ENCODE results near the gene AADACL4. TPM values are rescaled to one million over a fixed set of nuclear protein-coding genes. Genes with fewer than 3 reads are reported as not detected.

AADACL4 gene
- total RNA-seq, 1 donor from 2014 or later, result not detected

DNA sequence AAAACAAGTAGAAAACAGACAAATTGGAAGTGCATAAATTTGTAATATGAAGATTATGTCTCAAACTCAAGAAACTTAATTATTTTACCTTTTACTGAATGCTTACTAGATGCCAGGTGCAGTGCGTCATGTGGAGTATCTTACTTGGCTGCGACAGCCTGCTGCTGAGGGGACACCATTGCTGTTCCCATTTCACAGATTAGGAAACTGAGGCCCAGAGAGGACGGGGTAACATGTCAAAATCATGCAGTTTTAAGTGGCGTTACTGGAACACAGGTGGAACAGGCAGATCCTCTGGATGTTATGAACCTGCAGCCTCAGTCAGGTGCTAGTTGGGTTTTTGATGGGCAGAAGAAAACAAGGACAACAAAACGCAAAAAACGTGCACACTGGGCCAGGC is 18.6 kb upstream of the AADACL4 start:
- H3K4me3 Mint-ChIP-seq (ENCODE audit: unreplicated experiment), result no peak overlapping the region
- TF ChIP-seq, protein P1, sequence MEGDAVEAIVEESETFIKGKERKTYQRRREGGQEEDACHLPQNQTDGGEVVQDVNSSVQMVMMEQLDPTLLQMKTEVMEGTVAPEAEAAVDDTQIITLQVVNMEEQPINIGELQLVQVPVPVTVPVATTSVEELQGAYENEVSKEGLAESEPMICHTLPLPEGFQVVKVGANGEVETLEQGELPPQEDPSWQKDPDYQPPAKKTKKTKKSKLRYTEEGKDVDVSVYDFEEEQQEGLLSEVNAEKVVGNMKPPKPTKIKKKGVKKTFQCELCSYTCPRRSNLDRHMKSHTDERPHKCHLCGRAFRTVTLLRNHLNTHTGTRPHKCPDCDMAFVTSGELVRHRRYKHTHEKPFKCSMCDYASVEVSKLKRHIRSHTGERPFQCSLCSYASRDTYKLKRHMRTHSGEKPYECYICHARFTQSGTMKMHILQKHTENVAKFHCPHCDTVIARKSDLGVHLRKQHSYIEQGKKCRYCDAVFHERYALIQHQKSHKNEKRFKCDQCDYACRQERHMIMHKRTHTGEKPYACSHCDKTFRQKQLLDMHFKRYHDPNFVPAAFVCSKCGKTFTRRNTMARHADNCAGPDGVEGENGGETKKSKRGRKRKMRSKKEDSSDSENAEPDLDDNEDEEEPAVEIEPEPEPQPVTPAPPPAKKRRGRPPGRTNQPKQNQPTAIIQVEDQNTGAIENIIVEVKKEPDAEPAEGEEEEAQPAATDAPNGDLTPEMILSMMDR (IDR thresholded peaks at IDR 0.05), result no peak
- H3K27ac Mint-ChIP-seq (ENCODE audit: unreplicated experiment), result no peak overlapping the region
- peaks cover 32% of the 10 kb centered on the region for H3K4me1 Mint-ChIP-seq (ENCODE audit: low read depth)
- peak; percentile 4 for DNase-seq (ENCODE audit: low spot score)
- no peaks in the 10 kb centered on the region for H3K36me3 Mint-ChIP-seq (ENCODE audit: low read depth)
- peaks cover 12% of the 10 kb centered on the region for H3K27me3 Mint-ChIP-seq (ENCODE audit: low read depth)
- no peaks in the 10 kb centered on the region for H3K9me3 Mint-ChIP-seq (ENCODE audit: low read depth)

DNA sequence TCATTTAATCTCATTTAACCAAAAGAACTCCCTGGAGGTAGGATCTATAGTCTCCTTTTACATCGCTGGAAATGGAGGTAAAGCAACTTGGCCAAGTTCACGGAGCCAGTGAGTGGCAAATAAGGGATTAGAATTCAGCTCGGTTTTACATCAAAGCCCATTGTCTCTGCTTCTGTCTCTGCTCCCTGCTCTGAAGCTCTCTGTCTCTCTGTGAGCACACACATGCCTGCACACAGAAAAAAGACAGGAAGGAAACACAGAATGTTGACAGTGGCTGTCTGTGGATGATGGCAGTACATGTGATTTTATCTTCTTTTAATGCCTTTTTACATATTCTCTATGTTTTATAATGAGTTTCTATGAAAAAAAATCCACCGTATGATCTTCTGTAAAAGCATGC is 17.0 kb upstream of the AADACL4 start:
- peaks cover 19% of the 10 kb centered on the region for H3K4me1 Mint-ChIP-seq (ENCODE audit: low read depth)
- no peaks in the 10 kb centered on the region for H3K9me3 Mint-ChIP-seq (ENCODE audit: low read depth)
- no peak overlapping the region for H3K27ac Mint-ChIP-seq (ENCODE audit: unreplicated experiment)
- H3K27me3 Mint-ChIP-seq (ENCODE audit: low read depth), result peaks cover 14% of the 10 kb centered on the region
- H3K36me3 Mint-ChIP-seq (ENCODE audit: low read depth), result no peaks in the 10 kb centered on the region
- no peak for DNase-seq (ENCODE audit: low spot score)
- TF ChIP-seq, protein P1 (IDR thresholded peaks at IDR 0.05), result no peak
- no peak overlapping the region for H3K4me3 Mint-ChIP-seq (ENCODE audit: unreplicated experiment)

DNA sequence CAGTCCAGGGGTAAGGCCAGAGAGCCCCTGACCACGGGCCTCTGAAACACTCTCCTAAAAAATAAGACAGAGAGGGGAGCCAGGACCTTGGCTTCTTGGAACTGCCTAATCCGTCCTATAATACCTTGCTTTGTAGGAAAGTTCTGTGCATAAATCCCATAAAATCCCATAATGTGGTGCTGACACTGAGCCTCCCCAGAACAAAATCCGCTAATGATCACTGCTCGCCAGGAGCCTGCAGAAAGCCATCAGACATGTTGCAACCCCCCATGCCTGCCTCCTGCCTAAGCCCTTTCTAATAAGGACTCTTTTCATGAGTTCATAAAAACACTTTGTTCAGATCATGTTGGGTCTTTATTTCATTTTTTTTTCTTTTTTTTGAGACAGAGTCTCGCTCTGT is 16.6 kb upstream of the AADACL4 start:
- peaks cover 14% of the 10 kb centered on the region for H3K27me3 Mint-ChIP-seq (ENCODE audit: low read depth)

DNA sequence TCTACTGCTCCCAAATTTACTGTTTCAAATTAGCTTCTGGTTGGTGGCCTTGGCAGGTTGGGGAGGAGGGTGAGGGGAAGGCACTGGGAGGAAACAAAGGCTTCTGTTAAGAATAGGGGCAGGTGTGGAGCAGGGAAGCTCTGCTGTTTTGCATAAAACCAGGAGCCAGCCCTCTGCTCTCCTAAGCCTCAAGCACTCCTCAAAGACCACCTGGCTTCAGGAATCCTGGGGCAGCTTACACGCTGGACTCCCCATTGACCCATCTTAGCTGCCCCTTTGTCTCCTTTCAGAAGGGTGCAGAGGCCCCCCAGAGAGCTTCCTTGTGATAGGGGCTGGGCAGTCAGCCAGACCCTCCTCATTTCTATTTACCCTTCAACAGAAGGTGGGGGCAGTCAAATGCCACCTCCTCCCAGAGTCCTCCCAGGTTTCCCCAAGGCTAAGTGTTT is 14.4 kb upstream of the AADACL4 start:
- DNase-seq (ENCODE audit: low spot score), result peak; percentile 26
- H3K27ac Mint-ChIP-seq (ENCODE audit: unreplicated experiment), result no peak overlapping the region
- H3K9me3 Mint-ChIP-seq (ENCODE audit: low read depth), result no peaks in the 10 kb centered on the region
- TF ChIP-seq, protein P1 (IDR thresholded peaks at IDR 0.05), result no peak
- H3K4me1 Mint-ChIP-seq (ENCODE audit: low read depth), result peaks cover 7% of the 10 kb centered on the region
- H3K36me3 Mint-ChIP-seq (ENCODE audit: low read depth), result no peaks in the 10 kb centered on the region
- no peak overlapping the region for H3K4me3 Mint-ChIP-seq (ENCODE audit: unreplicated experiment)
- peaks cover 14% of the 10 kb centered on the region for H3K27me3 Mint-ChIP-seq (ENCODE audit: low read depth)

More for the DNA sequence above, 16.6 kb upstream of the AADACL4 start:
- TF ChIP-seq, protein P1 (IDR thresholded peaks at IDR 0.05), result no peak
- DNase-seq (ENCODE audit: low spot score), result peak; percentile 11
- Mint-ChIP-seq H3K36me3 (ENCODE audit: low read depth) (no peaks in the 10 kb centered on the region), H3K9me3 (ENCODE audit: low read depth) (no peaks in the 10 kb centered on the region), H3K4me3 (ENCODE audit: unreplicated experiment) (no peak overlapping the region), H3K27ac (ENCODE audit: unreplicated experiment) (no peak overlapping the region), H3K4me1 (ENCODE audit: low read depth) (peaks cover 15% of the 10 kb centered on the region)

DNA sequence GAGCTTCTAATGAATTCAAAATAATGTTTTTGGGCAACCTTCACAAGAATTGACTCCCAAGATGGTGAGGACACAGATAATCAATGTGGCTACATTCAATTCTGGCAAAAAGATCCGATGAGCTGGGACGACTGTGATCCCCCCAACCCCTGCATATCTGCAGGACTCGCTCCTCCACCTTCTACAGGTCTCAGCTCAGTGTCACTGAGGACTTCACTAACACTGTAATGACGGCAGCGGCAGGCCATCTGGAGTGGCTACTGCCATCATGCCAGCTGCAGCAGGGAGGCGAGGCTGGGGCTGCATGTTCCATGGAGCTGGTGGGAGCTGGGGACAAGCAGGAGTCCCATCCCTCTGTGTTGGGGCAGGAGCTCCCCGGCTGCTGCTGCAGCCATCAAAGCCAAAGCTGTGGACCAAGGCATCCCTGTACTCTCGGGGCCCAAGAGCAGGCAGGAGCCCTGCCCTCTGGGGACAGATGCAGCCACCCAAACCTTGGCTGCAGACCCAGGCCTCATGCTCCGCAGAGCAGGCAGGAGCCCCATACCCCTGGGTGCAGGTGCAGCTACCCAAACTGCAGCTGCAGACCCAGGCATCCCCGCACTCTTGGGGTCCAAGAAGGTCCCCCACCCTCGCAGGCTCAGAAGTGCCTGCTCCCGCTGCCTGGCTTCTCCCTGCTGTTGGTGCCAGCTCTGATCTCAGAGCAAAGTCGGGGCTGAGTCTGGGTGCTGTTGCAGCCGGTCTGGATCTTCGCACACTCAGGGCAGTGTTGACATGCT is 13.7 kb upstream of the AADACL4 start:
- Mint-ChIP-seq H3K9me3 (ENCODE audit: low read depth) (no peaks in the 10 kb centered on the region), H3K27me3 (ENCODE audit: low read depth) (peaks cover 13% of the 10 kb centered on the region), H3K4me3 (ENCODE audit: unreplicated experiment) (no peak overlapping the region), H3K36me3 (ENCODE audit: low read depth) (no peaks in the 10 kb centered on the region), H3K27ac (ENCODE audit: unreplicated experiment) (no peak overlapping the region), H3K4me1 (ENCODE audit: low read depth) (peaks cover 7% of the 10 kb centered on the region)
- TF ChIP-seq, protein P1 (IDR thresholded peaks at IDR 0.05), result no peak
- peak; percentile 81 for DNase-seq (ENCODE audit: low spot score)

Measured in chondrocyte (in vitro differentiated cells).